Hypothalamus (tissue), 51 donors: Measurements from ENCODE around the gene CASKIN2.

Source experiments
- DNase-seq, 51 donors: peaks; one replicate each; lab custom pipeline; 2025; lab: John Stamatoyannopoulos, UW

CASKIN2 gene, protein sequence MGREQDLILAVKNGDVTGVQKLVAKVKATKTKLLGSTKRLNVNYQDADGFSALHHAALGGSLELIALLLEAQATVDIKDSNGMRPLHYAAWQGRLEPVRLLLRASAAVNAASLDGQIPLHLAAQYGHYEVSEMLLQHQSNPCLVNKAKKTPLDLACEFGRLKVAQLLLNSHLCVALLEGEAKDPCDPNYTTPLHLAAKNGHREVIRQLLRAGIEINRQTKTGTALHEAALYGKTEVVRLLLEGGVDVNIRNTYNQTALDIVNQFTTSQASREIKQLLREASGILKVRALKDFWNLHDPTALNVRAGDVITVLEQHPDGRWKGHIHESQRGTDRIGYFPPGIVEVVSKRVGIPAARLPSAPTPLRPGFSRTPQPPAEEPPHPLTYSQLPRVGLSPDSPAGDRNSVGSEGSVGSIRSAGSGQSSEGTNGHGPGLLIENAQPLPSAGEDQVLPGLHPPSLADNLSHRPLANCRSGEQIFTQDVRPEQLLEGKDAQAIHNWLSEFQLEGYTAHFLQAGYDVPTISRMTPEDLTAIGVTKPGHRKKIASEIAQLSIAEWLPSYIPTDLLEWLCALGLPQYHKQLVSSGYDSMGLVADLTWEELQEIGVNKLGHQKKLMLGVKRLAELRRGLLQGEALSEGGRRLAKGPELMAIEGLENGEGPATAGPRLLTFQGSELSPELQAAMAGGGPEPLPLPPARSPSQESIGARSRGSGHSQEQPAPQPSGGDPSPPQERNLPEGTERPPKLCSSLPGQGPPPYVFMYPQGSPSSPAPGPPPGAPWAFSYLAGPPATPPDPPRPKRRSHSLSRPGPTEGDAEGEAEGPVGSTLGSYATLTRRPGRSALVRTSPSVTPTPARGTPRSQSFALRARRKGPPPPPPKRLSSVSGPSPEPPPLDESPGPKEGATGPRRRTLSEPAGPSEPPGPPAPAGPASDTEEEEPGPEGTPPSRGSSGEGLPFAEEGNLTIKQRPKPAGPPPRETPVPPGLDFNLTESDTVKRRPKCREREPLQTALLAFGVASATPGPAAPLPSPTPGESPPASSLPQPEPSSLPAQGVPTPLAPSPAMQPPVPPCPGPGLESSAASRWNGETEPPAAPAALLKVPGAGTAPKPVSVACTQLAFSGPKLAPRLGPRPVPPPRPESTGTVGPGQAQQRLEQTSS (N-terminal part only)

DNA sequence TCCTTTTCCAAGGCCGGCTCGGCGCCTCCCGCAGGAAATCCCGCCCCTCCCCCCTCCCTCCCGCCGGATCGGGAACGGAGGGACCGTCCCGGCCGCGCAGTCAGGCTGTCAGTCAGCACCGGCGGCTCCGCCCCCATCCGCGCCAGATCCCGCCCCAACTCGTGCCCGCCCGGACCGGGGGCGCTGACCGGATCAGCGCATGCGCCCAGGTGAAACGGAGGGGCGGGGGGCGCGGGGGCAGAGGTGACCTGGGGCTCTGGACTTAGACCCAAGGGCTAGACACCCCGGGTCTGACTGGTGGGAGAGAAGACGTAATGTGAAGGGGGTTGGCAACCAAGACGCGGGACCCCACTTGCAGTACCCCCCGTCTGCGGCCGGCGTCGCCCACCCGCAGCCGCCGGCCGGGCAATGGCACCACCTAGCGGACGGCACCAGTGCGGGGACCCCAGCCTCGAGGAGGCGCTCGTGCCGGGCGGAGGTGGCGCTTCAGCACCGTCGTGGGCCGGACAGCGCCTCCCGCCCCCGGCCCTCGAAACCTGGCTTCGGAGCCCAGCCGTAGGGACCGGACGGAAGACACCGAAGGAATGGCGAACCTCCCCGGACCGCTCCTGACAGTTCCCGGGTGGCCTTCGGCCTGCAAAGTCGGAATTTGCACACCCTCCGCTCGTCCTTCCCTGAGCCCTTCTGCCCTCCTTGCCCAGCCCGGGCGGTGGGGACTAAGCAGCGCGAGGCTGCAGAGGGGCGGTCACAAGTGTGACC, at the start of gene CASKIN2:
CASKIN2 (minus strand) TSS at position 42 of the 759 bp plus-strand sequence. CDS start 1,733 bp downstream, outside the sequence.
- peak; percentile 77 to 98 (median 94) for DNase-seq

DNA sequence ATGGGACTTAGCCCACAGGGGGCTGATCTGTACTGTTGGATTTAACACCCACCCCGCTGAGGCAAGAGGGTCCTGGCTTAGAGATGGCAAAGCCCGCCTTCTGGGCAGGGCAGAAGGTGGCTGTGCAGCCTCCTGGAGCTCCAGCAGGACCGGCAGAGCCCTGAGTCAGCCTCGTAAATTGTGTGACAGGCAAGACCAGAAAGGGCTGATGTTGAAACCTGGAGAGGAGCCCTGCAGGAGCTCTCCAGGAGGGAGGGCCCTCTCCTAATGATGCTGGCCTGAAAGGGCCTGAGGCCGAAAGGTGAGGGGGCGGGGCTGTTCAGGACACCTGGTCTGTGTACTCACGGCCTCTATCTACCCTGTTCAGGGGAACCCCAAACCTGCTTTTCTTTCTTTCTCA, 49.7 kb upstream of the CASKIN2 start:
- DNase-seq, result no peak

DNA sequence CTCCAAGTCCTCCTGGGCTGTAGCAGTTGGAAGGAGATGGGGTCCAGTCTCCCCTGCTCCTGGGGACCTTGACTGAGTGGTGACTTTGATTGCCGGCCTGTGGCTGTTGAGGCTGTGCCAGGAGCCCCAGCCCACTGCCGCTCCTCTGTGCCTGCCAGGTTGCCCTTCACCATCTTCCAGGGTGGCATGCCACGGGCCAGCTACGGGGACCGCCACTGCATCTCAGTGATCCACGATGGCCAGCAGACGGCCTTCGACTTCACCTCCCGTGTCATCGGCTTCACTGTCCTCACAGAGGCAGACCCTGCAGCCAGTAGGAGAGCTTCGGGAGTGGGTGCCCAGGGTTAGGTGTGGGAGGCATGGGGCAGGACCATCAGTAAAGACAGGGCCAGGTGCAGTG, 48.9 kb upstream of the CASKIN2 start:
- no peak for DNase-seq

DNA sequence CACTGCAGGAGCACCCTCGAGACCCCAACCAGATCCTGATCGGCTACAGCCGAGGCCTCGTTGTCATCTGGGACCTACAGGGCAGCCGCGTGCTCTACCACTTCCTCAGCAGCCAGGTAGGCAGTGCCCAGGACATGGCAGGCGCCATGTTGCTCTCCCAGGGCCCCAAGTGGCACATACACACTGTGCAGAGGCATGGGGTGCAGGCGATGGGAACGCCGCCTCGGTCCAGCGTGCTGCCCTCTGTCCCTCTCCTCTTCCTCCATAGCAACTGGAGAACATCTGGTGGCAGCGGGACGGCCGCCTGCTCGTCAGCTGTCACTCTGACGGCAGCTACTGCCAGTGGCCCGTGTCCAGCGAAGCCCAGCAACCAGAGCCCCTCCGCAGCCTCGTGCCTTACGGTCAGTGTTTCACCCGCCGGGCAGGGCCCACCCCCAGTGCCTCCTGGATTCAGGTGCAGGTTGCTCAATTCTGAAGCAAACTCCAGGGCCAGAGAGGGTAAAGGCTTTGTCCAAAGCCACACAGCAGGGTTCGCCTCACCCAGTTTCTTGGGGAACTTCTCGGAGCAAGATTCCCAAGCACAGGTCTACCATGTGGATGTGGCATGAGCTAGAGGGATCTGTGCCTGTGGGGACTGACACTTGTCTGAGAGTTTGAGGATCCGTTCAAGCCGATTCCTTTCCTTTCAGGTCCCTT, 47.9 kb upstream of the CASKIN2 start:
- DNase-seq, result no peak

- DNase-seq, result no peak
Measured at GRCh38 chr17:75561927-75562603, 46.7 kb upstream of the CASKIN2 start.

- no peak for DNase-seq
Measured at GRCh38 chr17:75559958-75560533, 44.7 kb upstream of the CASKIN2 start.

DNA sequence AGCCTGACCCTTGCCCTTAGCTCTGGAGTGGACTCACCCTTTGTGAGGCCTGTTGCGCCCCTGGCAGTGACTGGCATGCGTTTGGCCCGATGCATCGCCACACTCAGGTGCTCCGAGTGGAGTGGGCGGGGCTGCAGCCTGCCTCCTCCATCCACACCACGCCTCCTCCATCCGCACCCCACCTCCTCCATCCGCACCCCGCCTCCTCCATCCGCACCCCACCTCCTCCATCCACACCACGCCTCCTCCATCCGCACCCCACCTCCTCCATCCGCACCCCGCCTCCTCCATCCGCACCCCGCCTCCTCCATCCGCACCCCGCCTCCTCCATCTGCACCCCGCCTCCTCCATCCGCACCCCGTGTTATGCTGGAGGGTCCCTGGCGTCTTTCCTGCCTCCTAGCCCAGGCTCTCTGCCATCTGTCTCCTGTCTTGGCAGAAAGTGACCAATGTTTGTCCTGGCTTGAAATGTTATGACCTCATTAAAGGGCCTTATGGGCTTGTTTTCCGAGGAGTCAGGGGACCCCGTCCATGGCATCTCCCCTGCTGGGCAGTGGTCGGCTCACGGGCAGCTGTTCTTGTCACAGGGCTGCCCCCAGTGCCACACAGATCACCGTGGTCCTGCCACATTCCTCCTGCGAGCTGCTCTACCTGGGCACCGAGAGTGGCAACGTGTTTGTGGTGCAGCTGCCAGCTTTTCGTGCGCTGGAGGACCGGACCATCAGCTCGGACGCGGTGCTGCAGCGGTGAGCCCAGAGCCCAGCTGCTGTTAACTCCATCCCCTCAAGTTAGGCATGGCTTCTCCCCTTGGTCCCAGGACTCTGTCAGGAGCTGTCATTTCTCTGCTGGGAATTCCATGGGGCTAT, 43.6 kb upstream of the CASKIN2 start:
- DNase-seq, result peak in 1 of 51 donors; percentile 53

DNA sequence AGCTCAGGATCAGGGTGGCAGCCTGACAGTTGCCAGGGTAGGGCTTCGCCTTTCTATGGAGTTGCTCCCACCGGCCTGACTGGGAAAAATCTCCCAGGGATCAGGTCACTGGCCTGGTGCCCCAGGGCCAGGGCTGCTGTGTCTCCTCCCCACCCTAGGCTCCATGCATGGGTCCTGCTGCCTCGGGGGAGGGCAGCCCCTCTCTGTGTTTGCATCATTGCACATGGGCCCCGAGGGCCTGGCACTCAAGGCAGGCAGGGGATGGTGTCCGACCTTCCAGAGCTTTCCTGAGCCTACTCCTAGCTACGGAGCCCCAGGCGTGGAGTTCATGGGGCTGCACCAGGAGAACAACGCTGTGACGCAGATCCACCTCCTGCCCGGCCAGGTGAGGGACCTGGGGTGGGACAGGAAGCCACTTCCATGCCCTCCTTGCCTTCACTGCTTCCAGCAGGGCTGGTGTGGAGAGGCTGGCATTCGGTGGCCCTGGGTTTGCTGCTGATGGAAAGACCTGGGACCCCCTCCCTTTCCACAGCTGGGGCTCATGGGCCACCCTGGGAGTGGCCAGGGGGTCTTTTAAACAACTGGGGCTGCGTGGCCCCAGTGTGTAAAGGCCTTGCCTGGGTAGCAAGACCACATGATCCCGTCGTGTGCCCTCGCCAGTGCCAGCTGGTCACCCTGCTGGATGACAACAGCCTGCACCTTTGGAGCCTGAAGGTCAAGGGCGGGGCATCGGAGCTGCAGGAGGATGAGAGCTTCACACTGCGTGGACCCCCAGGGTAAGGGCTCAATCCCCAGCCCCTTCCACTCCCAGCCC, 42.7 kb upstream of the CASKIN2 start:
- peak in 1 of 51 donors; percentile 42 for DNase-seq

- DNase-seq, result peak in 49 of 51 donors; percentile 18 to 86 (median 66)
Measured at GRCh38 chr17:75557075-75557851, 41.9 kb upstream of the CASKIN2 start.

DNA sequence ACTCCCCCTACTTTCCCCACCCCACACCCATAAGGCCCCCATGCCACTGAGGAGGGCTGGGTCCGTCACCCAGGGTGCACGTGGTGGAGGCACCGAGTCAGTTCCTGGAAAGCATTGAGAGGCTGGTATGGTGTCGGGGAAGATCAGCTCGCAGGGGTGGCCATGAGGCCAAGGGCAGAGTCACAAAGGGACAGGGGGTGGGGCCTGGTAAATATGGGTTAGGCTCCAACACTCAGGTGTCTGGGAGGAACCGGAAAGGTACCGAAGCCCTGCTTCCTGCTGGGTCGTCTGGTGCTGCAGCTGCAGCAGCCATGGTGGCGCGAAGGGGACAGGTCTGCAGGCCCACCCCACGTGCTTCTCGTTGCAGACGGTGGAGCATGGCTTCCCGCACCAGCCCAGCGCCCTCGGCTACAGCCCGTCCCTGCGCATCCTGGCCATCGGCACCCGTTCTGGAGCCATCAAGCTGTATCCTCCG, 40.4 kb upstream of the CASKIN2 start:
- no peak for DNase-seq

GRCh38 chr17:75553295-75554110, 38.2 kb upstream of the CASKIN2 start:
- no peak for DNase-seq

DNA sequence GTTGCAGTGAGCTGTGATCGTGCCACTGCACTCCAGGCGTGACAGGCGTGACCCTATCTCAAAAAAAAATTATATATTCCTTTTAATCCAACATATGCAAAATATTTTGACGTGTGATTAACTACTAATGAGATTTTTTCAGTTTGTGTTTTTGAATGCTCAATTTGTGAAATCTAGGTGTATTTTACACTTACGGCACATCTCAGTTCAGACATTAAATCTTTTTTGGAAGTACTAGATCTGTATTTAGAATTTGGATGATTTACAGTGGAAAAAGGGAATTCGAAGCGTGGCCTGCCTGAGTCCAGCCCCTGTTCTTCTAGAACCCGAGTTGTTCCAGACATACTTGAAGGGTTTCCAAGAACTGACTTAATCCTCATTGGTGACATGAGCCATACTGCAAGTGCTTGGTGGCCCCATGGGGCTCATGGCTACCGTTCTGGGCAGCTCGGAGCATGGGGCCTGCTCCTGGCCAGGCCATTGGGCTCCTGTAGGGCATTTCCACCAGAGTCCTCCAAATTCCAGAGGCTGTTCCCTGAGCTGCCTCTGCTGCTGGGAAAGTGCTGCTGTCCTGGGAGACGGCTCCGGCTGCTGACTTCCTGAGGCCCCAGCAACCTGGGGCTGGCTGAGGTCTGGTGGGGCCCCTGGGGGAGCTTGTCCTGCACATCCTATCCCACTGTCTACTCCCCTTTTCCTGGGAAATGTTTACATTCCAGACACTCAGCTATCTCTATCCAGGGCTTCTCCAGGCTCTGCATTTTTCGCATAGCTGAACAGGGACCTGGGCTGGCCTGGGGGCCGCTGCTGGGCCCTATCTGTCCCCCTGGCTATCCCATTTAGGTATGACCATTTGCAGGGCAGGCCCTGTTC, 37.3 kb upstream of the CASKIN2 start:
- DNase-seq, result no peak

GRCh38 chr17:75551266-75551665, 35.9 kb upstream of the CASKIN2 start:
- DNase-seq, result no peak

DNA sequence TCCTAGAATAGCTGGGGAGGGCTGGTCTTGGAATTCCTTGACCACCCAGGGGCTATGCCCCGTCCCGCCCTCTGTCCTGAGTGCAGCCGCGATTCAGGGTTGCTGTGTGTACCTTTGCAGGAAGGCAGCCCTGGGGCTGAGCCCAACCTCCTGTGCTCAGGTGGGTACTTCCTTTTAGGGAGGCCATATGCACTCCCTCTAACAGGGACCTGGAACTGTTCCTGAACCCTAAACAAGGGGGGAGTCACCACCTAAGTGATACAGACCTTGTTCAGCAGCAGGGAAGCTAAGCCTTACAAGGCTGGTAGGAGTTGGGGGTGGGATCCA, 34.8 kb upstream of the CASKIN2 start:
- no peak for DNase-seq
